Heart left ventricle (tissue), 13 donors: ENCODE measurements around the gene HID1.

Experiments
- CTCF ChIP-seq, 12 donors: fragments of 200-600 bp; sonication (generic) in 4 of 12; IDR thresholded peaks; one replicate each; pipeline versions ENCODE4 v1.5.0 to v1.8.0; 2018 to 2022; ENCODE audit warnings: antibody characterized with exemption in 12 of 12, mild to moderate bottlenecking in 5 of 12
- POLR2A ChIP-seq, 2 donors: fragments of 450-650 bp; IDR thresholded peaks; one replicate each; pipeline ENCODE4 v1.6.1; 2017; ENCODE audit warnings: antibody characterized with exemption in 2 of 2, mild to moderate bottlenecking in 2 of 2, moderate library complexity in 2 of 2
- donor health status: ischemic (EF 13 %, LVEDD 7.1; RV severe dilation, severe dysfunction).
- donor health status: DM: no; HTN: yes; CAD: no.
- donor health status: DM: no; HTN: no; CAD: no.
- donor health status: ischemic (EF 25% LVEDD 6.9; RV normal size, moderate dysfunction).
- donor health status: ischemic (EF 25% LVEDD 5.7; RV mildly dilated, moderate dysfunction).
- donor health status: ischemic (EF 35%, LVEDD 5.7; RV mildly dilated, moderate dysfunction).
- donor health status: nonischemic (EF 11% LVEDD 7.7; RV severe dilation, severe dysfunction).
- donor health status: DM: yes; HTN: yes; CAD: no.
- donor health status: PGD.
- donor health status: ischemic (EF 29% LVEDD 5.4; RV normal size, mild dysfunction).
- donor health status: nonischemic (EF 23%, LVEDD 6.1; RV moderate dilation, normal function).

DNA sequence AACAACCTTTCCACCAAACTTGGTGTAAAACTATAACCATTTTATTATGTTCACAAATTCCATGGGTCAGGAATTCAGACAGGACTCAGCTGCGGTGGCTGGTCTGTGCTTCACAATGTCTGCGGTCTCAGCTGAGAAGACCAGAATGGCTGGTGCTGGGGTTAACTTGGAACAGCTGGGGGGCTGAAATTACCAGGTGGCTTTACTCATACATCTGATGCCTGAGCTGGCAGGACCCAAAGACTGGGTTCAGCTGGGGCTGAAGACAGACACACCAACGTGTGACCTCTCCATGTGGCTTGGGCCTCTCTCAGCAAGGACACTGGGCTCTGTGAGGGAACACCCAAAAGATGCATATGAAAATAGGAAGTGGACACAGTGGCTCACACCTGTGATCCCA is 5.7 kb upstream of the HID1 start:
- no peak for TF ChIP-seq CTCF (IDR thresholded peaks at IDR 0.05)
- TF ChIP-seq POLR2A (IDR thresholded peaks at IDR 0.05), result no peak
